OCI-M1 (cell line): ENCODE data around the gene TICAM2.
A peak's percentile ranks its signal among the peaks of the same experiment; 100 is the strongest.

ENCODE experiments used
- DNase-seq: peaks from one replicate; lab custom pipeline; 2025; lab: John Stamatoyannopoulos, UW

Gene TICAM2

GRCh38 chr5:115531787-115532367, 70.4 kb downstream of the TICAM2 start:
- peak; percentile 0 for DNase-seq

- DNase-seq: no peak
Observed at GRCh38 chr5:115531380-115531779, 70.9 kb downstream of the TICAM2 start.

- DNase-seq: no peak
Observed at GRCh38 chr5:115530426-115530825, 71.9 kb downstream of the TICAM2 start.
